OCI-LY7 (cell line): ENCODE measurements around the gene DMXL2. TPM values are rescaled to one million over a fixed set of nuclear protein-coding genes. Genes with fewer than 3 reads are reported as not detected.
A peak's percentile ranks its signal among the peaks of the same experiment; 100 is the strongest.

ENCODE experiments used
- BruUV-seq: library from RNA; stranded (reverse); fragments of 400-500 nt; replicated peaks from 2 replicates; lab custom pipeline; 2021; lab: Mats Ljungman, UMichigan
- CTCF ChIA-PET: fragments of 300-600 bp; sonication (Branson Sonifier 250); formaldehyde crosslinking; loops from one replicate; lab custom pipeline; 2022; ENCODE audit warnings: antibody characterized with exemption; ENCODE audit not compliant: unreplicated experiment; lab: Charles Lee
- POLR2A ChIA-PET: fragments of 300-600 bp; sonication (Branson Sonifier 250); formaldehyde crosslinking; loops from one replicate; lab custom pipeline; 2022; ENCODE audit warnings: antibody characterized with exemption; lab: Charles Lee
- DNase-seq: peaks from one replicate; pipeline ENCODE4 v3.0.0-alpha.2; 2015; ENCODE audit warnings: low spot score
- H2AFZ ChIP-seq: fragments of 200-600 bp; sonication (generic), shearing (Covaris generic); 2 replicates; pipeline ENCODE4 v1.6.1; 2014; ENCODE audit warnings: mild to moderate bottlenecking, antibody characterized with exemption, low read length, moderate library complexity
- H3K27ac ChIP-seq: fragments of 200-600 bp; sonication (generic); 2 replicates; pipeline ENCODE4 v1.5.1; 2014; ENCODE audit warnings: mixed run types, low read depth, mild to moderate bottlenecking, moderate library complexity, low read length, inconsistent platforms; ENCODE audit not compliant: poor library complexity, severe bottlenecking
- H3K36me3 ChIP-seq: fragments of 200-600 bp; sonication (generic); 2 replicates; pipeline ENCODE4 v1.6.1; 2014; ENCODE audit warnings: mild to moderate bottlenecking, antibody characterized with exemption, low read length, moderate library complexity, mixed read lengths; ENCODE audit not compliant: insufficient read depth
- H3K4me1 ChIP-seq: fragments of 200-600 bp; sonication (generic); 2 replicates; pipeline ENCODE4 v1.5.1; 2014; ENCODE audit warnings: mild to moderate bottlenecking, low read length; ENCODE audit not compliant: insufficient read depth, poor library complexity, severe bottlenecking
- H3K4me2 ChIP-seq: fragments of 200-600 bp; sonication (generic); 2 replicates; pipeline ENCODE4 v1.6.1; 2014; ENCODE audit warnings: mild to moderate bottlenecking, low read length
- H3K4me3 ChIP-seq: fragments of 200-600 bp; sonication (generic); 2 replicates; pipeline ENCODE4 v1.5.1; 2014; ENCODE audit warnings: mild to moderate bottlenecking, low read depth, low read length; ENCODE audit not compliant: poor library complexity, severe bottlenecking
- H3K79me2 ChIP-seq: fragments of 200-600 bp; sonication (generic); 2 replicates; pipeline ENCODE4 v1.6.1; 2016; ENCODE audit warnings: low read depth, mild to moderate bottlenecking, low read length, moderate library complexity, mixed read lengths; ENCODE audit not compliant: insufficient read depth
- H3K9me2 ChIP-seq: fragments of 200-600 bp; sonication (generic); 2 replicates; pipeline ENCODE4 v1.6.1; 2016; ENCODE audit warnings: mild to moderate bottlenecking, low read length, mixed read lengths; ENCODE audit not compliant: insufficient read depth
- H3K9me3 ChIP-seq: fragments of 200-600 bp; sonication (generic); 2 replicates; pipeline ENCODE4 v1.6.1; 2014; ENCODE audit warnings: mild to moderate bottlenecking, mixed run types, low read length, mixed read lengths
- H4K20me1 ChIP-seq: fragments of 200-600 bp; sonication (generic); 2 replicates; pipeline ENCODE4 v1.6.1; 2014; ENCODE audit warnings: mild to moderate bottlenecking, antibody characterized with exemption, low read length, moderate library complexity, mixed read lengths; ENCODE audit not compliant: insufficient read depth
- CTCF ChIP-seq: fragments of 200-600 bp; sonication (generic); conservative IDR thresholded peaks from 2 replicates; pipeline ENCODE4 v1.5.1; 2014; ENCODE audit warnings: mild to moderate bottlenecking, antibody characterized with exemption, low read length, moderate library complexity, mixed read lengths
- EZH2phosphoT487 ChIP-seq: fragments of 200-600 bp; sonication (generic); IDR thresholded peaks from 2 replicates; pipeline ENCODE4 v1.6.1; 2018; ENCODE audit warnings: low read depth, borderline replicate concordance, mild to moderate bottlenecking, mixed run types, antibody characterized with exemption, low read length, moderate library complexity, mixed read lengths
- intact Hi-C: fragments of 100-400 bp; cut with micrococcal nuclease; formaldehyde crosslinking; loops from one replicate; pipeline ENCODE4 v1.10.0; 2022; ENCODE audit not compliant: unreplicated experiment
- total RNA-seq, 2 experiments: library from RNA; depleted of rRNA in 1 of 2; stranded (reverse); fragments of >200 nt in 1 of 2; shearing (Covaris generic) in 1 of 2; gene quantifications; 2 replicates each; pipeline ENCODE4 v1.2.3, GENCODE V29; 2014 to 2022

The DMXL2 gene
- total RNA-seq, 2 experiments from 2014 or later, result 0.32 to 0.47 TPM

- TF ChIP-seq CTCF (no peak), EZH2phosphoT487 (no peak)
- no peaks in the 10 kb centered on the region for H3K4me1 ChIP-seq
- no peak overlapping the region for H3K27ac ChIP-seq
- no peak overlapping the region for H2AFZ ChIP-seq
- H4K20me1 ChIP-seq, result no peaks in the 10 kb centered on the region
- no peak overlapping the region for H3K4me2 ChIP-seq
- ChIA-PET POLR2A (no interaction called here), CTCF (no interaction called here)
- DNase-seq, result no peak
- no TSS peak for BruUV-seq
- no peak overlapping the region for H3K4me3 ChIP-seq
- no peaks in the 10 kb centered on the region for H3K79me2 ChIP-seq
- no peaks in the 10 kb centered on the region for H3K9me2 ChIP-seq
- no peaks in the 10 kb centered on the region for H3K36me3 ChIP-seq
- intact Hi-C loops, result no loop called here
- H3K9me3 ChIP-seq, result no peaks in the 10 kb centered on the region
Measured at GRCh38 chr15:51503003-51503402, 119.6 kb downstream of the DMXL2 start.

DNA sequence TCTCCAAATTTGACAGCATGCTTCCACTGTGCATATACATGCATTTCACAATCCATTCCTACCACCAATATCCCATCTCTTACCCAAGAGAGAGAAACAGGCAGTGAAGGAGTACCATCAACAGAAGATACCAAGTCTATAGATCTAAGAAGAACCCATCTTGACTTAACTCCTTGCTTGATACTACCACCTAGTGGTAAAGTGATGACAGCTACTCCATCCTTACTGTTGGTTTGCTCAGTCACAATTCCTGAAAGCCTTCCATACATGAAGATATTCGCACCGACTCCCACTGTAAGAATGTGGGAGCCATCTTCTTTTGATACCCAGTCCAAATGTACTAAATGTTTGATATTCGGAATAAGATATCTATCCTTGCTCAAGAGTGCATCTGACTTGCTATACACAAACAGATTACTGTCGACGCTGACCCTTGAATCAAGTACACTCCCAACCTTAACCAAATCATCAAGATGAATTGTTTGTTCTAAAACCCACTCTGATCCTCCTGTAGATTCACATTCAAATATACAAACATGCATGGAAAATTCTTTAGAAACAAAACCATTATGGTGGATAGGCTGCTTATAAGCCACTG lies 123.1 kb downstream of the DMXL2 start:
- H3K4me1 ChIP-seq, result no peaks in the 10 kb centered on the region
- POLR2A ChIA-PET, result no interaction called here

More for the DNA sequence above, 123.1 kb downstream of the DMXL2 start:
- no peaks in the 10 kb centered on the region for H3K79me2 ChIP-seq
- no peaks in the 10 kb centered on the region for H3K9me2 ChIP-seq
- no peak overlapping the region for H3K4me3 ChIP-seq
- DNase-seq, result peak; percentile 28
- H3K27ac ChIP-seq, result no peak overlapping the region
- no peak overlapping the region for H3K4me2 ChIP-seq
- intact Hi-C loops, result no loop called here
- H4K20me1 ChIP-seq, result no peaks in the 10 kb centered on the region
- no TSS peak for BruUV-seq
- no peaks in the 10 kb centered on the region for H3K9me3 ChIP-seq
- H3K36me3 ChIP-seq, result no peaks in the 10 kb centered on the region
- H2AFZ ChIP-seq, result no peak overlapping the region
- CTCF ChIA-PET, result no interaction called here
- TF ChIP-seq CTCF, result peak; percentile 83
- TF ChIP-seq EZH2phosphoT487, result no peak
